ENCODE data around the gene YIPF3.

DNA sequence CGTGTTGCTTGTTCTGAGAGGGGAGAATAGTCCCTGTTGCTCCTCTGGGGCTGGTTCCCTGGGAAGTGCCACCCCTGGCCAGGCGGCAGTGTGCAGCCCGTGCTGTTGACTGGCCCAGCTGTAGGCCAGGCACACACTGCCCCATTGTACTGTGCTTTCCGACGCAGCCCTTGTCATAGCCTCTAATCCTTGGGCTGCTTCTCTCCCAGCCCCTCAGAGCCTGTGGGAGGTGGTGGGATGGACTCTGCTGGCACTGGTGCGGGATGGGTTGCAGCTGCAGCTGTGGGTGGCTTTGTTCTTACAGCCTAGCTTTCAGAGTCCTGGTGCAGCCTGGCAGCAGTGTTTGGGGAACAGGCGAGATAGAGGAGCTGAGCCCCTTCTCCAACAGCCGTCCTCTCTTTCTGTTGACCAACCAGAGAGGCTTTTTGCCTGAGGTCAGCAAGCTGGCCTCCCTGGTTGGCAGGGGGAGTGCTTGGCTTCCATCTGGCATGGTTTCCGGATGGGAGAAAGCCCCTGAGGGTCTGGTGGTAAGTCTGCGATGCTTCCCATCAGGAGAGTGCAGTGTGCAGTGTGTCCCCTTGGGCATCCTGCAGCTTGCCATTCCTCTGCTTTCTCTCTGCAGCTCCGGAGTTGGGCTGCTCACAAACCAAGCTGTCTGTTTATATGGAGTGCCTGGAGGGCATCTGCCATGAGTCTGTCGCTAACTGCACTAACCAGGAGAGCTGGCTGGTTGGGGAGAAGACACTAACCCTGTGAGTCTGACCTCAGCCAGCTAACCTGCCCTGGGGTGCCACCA lies 27.3 kb downstream of the YIPF3 start:
- TF ChIP-seq, protein P1, sequence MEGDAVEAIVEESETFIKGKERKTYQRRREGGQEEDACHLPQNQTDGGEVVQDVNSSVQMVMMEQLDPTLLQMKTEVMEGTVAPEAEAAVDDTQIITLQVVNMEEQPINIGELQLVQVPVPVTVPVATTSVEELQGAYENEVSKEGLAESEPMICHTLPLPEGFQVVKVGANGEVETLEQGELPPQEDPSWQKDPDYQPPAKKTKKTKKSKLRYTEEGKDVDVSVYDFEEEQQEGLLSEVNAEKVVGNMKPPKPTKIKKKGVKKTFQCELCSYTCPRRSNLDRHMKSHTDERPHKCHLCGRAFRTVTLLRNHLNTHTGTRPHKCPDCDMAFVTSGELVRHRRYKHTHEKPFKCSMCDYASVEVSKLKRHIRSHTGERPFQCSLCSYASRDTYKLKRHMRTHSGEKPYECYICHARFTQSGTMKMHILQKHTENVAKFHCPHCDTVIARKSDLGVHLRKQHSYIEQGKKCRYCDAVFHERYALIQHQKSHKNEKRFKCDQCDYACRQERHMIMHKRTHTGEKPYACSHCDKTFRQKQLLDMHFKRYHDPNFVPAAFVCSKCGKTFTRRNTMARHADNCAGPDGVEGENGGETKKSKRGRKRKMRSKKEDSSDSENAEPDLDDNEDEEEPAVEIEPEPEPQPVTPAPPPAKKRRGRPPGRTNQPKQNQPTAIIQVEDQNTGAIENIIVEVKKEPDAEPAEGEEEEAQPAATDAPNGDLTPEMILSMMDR (IDR thresholded peaks at IDR 0.05; ENCODE audit: poor library complexity, severe bottlenecking) = no peak
- TF ChIP-seq POLR2AphosphoS5 (IDR thresholded peaks at IDR 0.05) (no peak), SMC3 (conservative IDR thresholded peaks at IDR 0.05; ENCODE audit: poor library complexity) (no peak), EP300 (conservative IDR thresholded peaks at IDR 0.05; ENCODE audit: poor library complexity, severe bottlenecking) (no peak), RAD21 (conservative IDR thresholded peaks at IDR 0.05) (no peak), TAF1 (IDR thresholded peaks at IDR 0.05; ENCODE audit: low read depth) (no peak)

Measured in neural cell (in vitro differentiated cells).